ENCODE data around the gene MACROD2. TPM values are rescaled to one million over a fixed set of nuclear protein-coding genes. Genes with fewer than 3 reads are reported as not detected.
"Not testable (repeated sequence)": the region's sequence is repeated elsewhere in the genome, so short reads cannot be mapped to it uniquely, and the experiment has no call there.

The MACROD2 gene
- total RNA-seq, 4 donors from 2014 or later = 4.0 to 14.1 (median 10.4) TPM

- DNase-seq (ENCODE audit: low spot score in 2 of 2) = no peak
- TF ChIP-seq POLR2A (IDR thresholded peaks at IDR 0.05) (no peak), EP300 (IDR thresholded peaks at IDR 0.05) (no peak)
- TF ChIP-seq, protein P1, sequence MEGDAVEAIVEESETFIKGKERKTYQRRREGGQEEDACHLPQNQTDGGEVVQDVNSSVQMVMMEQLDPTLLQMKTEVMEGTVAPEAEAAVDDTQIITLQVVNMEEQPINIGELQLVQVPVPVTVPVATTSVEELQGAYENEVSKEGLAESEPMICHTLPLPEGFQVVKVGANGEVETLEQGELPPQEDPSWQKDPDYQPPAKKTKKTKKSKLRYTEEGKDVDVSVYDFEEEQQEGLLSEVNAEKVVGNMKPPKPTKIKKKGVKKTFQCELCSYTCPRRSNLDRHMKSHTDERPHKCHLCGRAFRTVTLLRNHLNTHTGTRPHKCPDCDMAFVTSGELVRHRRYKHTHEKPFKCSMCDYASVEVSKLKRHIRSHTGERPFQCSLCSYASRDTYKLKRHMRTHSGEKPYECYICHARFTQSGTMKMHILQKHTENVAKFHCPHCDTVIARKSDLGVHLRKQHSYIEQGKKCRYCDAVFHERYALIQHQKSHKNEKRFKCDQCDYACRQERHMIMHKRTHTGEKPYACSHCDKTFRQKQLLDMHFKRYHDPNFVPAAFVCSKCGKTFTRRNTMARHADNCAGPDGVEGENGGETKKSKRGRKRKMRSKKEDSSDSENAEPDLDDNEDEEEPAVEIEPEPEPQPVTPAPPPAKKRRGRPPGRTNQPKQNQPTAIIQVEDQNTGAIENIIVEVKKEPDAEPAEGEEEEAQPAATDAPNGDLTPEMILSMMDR (IDR thresholded peaks at IDR 0.05) = no peak
- H3K4me3 ChIP-seq = no peak overlapping the region
- H3K36me3 ChIP-seq = no peaks in the 10 kb centered on the region
- H3K27me3 ChIP-seq = no peaks in the 10 kb centered on the region
- H3K27ac ChIP-seq = no peak overlapping the region
- H3K9me3 ChIP-seq = no peaks in the 10 kb centered on the region
- 66 to 84% methylated on average over 1 of the region's 1 CpG for WGBS, 2 donors
- H3K4me1 ChIP-seq = peaks cover 0 to 15% (median 3%) of the 10 kb centered on the region in 4 donors
Observed at GRCh38 chr20:14924433-14924832, 929.1 kb downstream of the MACROD2 start.

- Histone ChIP-seq H3K9me3 (no peaks in the 10 kb centered on the region), H3K4me1 (peaks cover 0 to 6% (median 3%) of the 10 kb centered on the region in 4 donors), H3K27ac (no peak overlapping the region), H3K4me3 (no peak overlapping the region), H3K36me3 (no peaks in the 10 kb centered on the region), H3K27me3 (no peaks in the 10 kb centered on the region)
- DNase-seq (ENCODE audit: low spot score in 2 of 2) = no peak
- 89 to 95% methylated on average over 1 of the region's 1 CpG for WGBS, 2 donors
- no peak for TF ChIP-seq POLR2A (IDR thresholded peaks at IDR 0.05)
- no peak for TF ChIP-seq EP300 (IDR thresholded peaks at IDR 0.05)
- TF ChIP-seq, protein P1 (IDR thresholded peaks at IDR 0.05) = no peak
Observed at GRCh38 chr20:14925300-14925699, 930.0 kb downstream of the MACROD2 start.

DNA sequence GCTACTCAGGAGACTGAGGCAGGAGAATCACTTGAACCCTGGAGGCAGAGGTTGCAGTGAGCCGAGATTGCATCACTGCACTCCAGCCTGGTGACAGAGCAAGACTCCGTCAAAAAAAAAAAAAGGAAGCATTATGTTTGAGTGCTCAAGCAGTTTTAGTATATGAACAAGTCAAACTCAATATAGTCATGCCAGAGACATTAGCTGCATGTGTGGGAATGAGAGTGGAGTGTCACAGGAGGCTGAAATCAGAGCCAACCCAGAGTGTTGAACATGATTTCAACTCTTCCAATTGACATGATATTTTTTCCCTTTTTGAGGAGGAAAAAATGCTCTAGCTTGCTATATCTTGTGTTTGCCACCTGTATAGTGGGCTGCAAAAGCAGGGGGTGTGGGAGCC is 931.1 kb downstream of the MACROD2 start:
- H3K9me3 ChIP-seq; DNase-seq (ENCODE audit: low spot score in 2 of 2); H3K27ac ChIP-seq; H3K27me3 ChIP-seq; H3K4me1 ChIP-seq; H3K36me3 ChIP-seq; H3K4me3 ChIP-seq: not testable (repeated sequence)
- WGBS, 2 donors = 65 to 67% methylated on average over 2 of the region's 2 CpGs

DNA sequence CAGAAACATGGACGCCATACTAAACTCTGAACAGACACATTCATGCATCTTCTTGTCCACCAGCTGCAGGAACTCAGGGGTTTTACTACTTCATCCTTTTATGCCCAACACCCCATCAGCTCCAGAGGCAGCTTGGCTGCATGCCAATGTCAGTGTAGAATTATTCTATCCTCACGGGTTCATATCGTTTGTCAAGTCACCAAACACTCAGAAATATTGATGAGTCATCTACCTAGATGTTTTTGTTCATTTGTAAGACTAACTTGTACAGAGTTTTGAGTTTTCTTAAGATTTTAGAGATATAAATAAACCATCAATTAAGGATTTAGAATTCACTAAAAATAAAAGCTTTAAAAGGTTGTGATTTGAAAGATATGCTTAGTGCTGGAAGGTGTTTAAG is 932.8 kb downstream of the MACROD2 start:
- H3K4me1 ChIP-seq = peaks cover 0 to 6% (median 3%) of the 10 kb centered on the region in 4 donors
- H3K27ac ChIP-seq = no peak overlapping the region
- H3K4me3 ChIP-seq = no peak overlapping the region
- no peaks in the 10 kb centered on the region for H3K9me3 ChIP-seq
- H3K36me3 ChIP-seq = no peaks in the 10 kb centered on the region
- H3K27me3 ChIP-seq = no peaks in the 10 kb centered on the region
- 30 to 44% methylated on average over 3 of the region's 3 CpGs for WGBS, 2 donors
- TF ChIP-seq POLR2A (IDR thresholded peaks at IDR 0.05) = no peak
- no peak for TF ChIP-seq EP300 (IDR thresholded peaks at IDR 0.05)
- TF ChIP-seq, protein P1 (IDR thresholded peaks at IDR 0.05) = no peak
- DNase-seq (ENCODE audit: low spot score in 2 of 2) = no peak

DNA sequence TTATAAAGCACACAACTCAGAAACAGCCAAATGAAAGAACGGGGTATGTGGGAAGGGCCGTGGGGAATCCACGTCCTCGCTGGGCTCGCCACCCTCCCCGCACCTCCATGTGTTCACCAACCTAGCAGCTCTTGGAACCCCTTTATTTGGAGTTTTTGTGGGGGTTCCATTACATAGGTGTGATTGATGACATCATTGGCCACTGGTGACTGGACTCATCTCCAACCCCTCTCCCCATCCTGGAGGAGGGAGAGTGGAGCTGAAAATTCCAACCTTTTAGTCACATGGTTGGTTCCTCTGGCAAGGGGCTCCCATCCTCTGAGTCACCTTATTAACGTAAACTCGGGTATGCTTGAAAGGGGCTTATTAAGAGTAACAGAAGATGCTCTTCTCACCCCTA is 934.1 kb downstream of the MACROD2 start:
- Histone ChIP-seq H3K4me3 (no peak overlapping the region), H3K27ac (no peak overlapping the region), H3K36me3 (no peaks in the 10 kb centered on the region), H3K27me3 (no peaks in the 10 kb centered on the region), H3K9me3 (no peaks in the 10 kb centered on the region), H3K4me1 (peaks cover 0 to 6% (median 3%) of the 10 kb centered on the region in 4 donors)
- no peak for DNase-seq (ENCODE audit: low spot score in 2 of 2)
- 93 to 94% methylated on average over 8 of the region's 8 CpGs for WGBS, 2 donors
- TF ChIP-seq EP300 (IDR thresholded peaks at IDR 0.05) (no peak), POLR2A (IDR thresholded peaks at IDR 0.05) (no peak)
- TF ChIP-seq, protein P1 (IDR thresholded peaks at IDR 0.05) = no peak

- no peak for TF ChIP-seq POLR2A (IDR thresholded peaks at IDR 0.05)
- TF ChIP-seq, protein P1 (IDR thresholded peaks at IDR 0.05) = no peak
- TF ChIP-seq EP300 (IDR thresholded peaks at IDR 0.05) = no peak
- DNase-seq (ENCODE audit: low spot score in 2 of 2) = no peak
- 96 to 98% methylated on average over 4 of the region's 4 CpGs for WGBS, 2 donors
Observed at GRCh38 chr20:14932040-14932439, 936.7 kb downstream of the MACROD2 start.

More at GRCh38 chr20:14932040-14932439, 936.7 kb downstream of the MACROD2 start:
- Histone ChIP-seq H3K9me3 (no peaks in the 10 kb centered on the region), H3K27ac (no peak overlapping the region), H3K36me3 (no peaks in the 10 kb centered on the region), H3K27me3 (no peaks in the 10 kb centered on the region), H3K4me3 (no peak overlapping the region), H3K4me1 (no peaks in the 10 kb centered on the region)

All from tibial nerve (tissue), 4 donors.